AG04450 (cell line): ENCODE data around the gene PI4K2A. TPM values are rescaled to one million over a fixed set of nuclear protein-coding genes. Genes with fewer than 3 reads are reported as not detected.
A peak's percentile ranks its signal among the peaks of the same experiment; 100 is the strongest.

Source experiments
- CTCF ChIA-PET: fragments of 300-600, 350-600 bp; formaldehyde crosslinking; extraction: SDS; loops from one replicate; lab custom pipeline; 2022; ENCODE audit warnings: antibody characterized with exemption, inconsistent platforms; lab: Charles Lee
- POLR2A ChIA-PET: fragments of 350-600 bp; formaldehyde crosslinking; extraction: SDS; loops from one replicate; lab custom pipeline; 2021; ENCODE audit warnings: antibody characterized with exemption, inconsistent platforms; lab: Yijun Ruan, JAX
- DNase-seq: peaks from one replicate; pipeline ENCODE4 v3.0.0-alpha.2; 2011; ENCODE audit warnings: low read depth, low spot score
- H3K27ac ChIP-seq: one replicate; pipeline ENCODE4 v1.5.1; 2012; ENCODE audit warnings: low read depth, low read length, control low read depth
- H3K27me3 ChIP-seq: one replicate; pipeline ENCODE4 v1.6.0; 2012; ENCODE audit warnings: low read length; ENCODE audit not compliant: control insufficient read depth, insufficient read depth
- H3K4me3 ChIP-seq: 2 replicates; pipeline ENCODE4 v1.5.1; 2011; ENCODE audit warnings: mild to moderate bottlenecking, low read depth, low read length, control low read depth
- H3K9me3 ChIP-seq: 2 replicates; pipeline ENCODE4 v1.5.1; 2012; ENCODE audit warnings: low read length; ENCODE audit not compliant: control insufficient read depth, insufficient read depth
- CTCF ChIP-seq: IDR thresholded peaks from 2 replicates; pipeline ENCODE4 v1.5.1; 2011; ENCODE audit warnings: low read depth, low read length, control low read depth, inconsistent platforms
- polyA plus RNA-seq: library from polyadenylated mRNA; depleted of rRNA; stranded (reverse); fragments of >200 nt; gene quantifications from 2 replicates; pipeline ENCODE4 v1.2.3, GENCODE V29; 2011

The PI4K2A gene
- polyA plus RNA-seq, 1 experiment, result 35.6 TPM

DNA sequence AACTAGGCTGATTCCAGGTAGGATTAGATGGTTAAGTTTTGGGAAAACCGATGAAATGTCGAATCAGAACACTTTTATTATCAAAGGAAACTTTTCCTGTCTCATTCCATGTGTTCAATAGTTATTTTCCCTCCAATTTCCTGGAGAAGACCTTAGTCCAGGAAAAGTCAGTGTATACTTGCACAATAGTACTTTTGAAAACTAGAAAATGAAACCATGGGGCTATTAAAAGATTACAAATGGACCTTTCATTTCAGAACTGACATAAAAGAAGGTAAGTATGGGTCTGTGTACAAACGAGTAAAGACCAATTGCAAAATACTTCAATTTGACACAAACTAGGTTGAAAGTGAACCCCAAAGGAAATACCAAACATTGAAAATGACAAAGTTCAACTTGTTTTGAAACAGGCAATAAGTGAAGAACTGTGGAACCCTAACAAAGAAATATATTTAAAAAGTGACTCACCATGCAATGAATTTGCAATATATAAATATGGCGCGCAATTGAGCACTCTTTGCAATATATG is 44.5 kb downstream of the PI4K2A start:
- Histone ChIP-seq H3K27me3 (no peaks in the 10 kb centered on the region), H3K9me3 (no peaks in the 10 kb centered on the region; the same call in 1 of the 2 replicates), H3K4me3 (peak overlapping the region; percentile 71), H3K27ac (peak overlapping the region; percentile 78)
- DNase-seq, result no peak
- POLR2A ChIA-PET, result interaction anchor here (1.2 to 1.5 kb wide), 2 partner anchors 29 to 36 kb away, joined by 4 to 7 read pairs; partner anchors contain the start of gene MARVELD1
- TF ChIP-seq CTCF, result no peak
- CTCF ChIA-PET, result interaction anchor here (0.5 to 4.1 kb wide), 3 partner anchors 25 to 44 kb away, joined by 3 to 29 read pairs (median 9); no protein-coding TSS in a partner anchor

- ChIA-PET CTCF (interaction anchor here (0.5 to 7.4 kb wide), 13 partner anchors 8 to 113 kb away, joined by 3 to 71 read pairs (median 4); partner anchors contain the start of gene ANKRD2), POLR2A (interaction anchor here (1.2 to 1.5 kb wide), 2 partner anchors 29 to 37 kb away, joined by 4 to 7 read pairs; partner anchors contain the start of gene MARVELD1)
- Histone ChIP-seq H3K4me3 (peak overlapping the region; percentile 71), H3K27me3 (no peaks in the 10 kb centered on the region), H3K27ac (peak overlapping the region; percentile 78), H3K9me3 (no peaks in the 10 kb centered on the region; the same call in 1 of the 2 replicates)
- no peak for DNase-seq
- peak; percentile 66 for TF ChIP-seq CTCF
These were observed 45.0 kb downstream of the PI4K2A start for GRCh38 chr10:97685395-97685958.

GRCh38 chr10:97686301-97686961 is 46.0 kb downstream of the PI4K2A start:
- ChIA-PET CTCF (interaction anchor here (0.6 to 7.4 kb wide), 13 partner anchors 9 to 114 kb away, joined by 3 to 71 read pairs (median 4); partner anchors contain the start of genes ANKRD2 and MARVELD1), POLR2A (interaction anchor here (0.6 to 2.8 kb wide), 17 partner anchors 9 to 756 kb away, joined by 3 to 52 read pairs (median 7); partner anchors contain the start of genes MARVELD1, PI4K2A, RRP12 and ZFYVE27)
- Histone ChIP-seq H3K27ac (peak overlapping the region; percentile 93), H3K4me3 (peak overlapping the region; percentile 71), H3K9me3 (no peaks in the 10 kb centered on the region; the same call in 1 of the 2 replicates), H3K27me3 (no peaks in the 10 kb centered on the region)
- no peak for DNase-seq
- TF ChIP-seq CTCF, result no peak

DNA sequence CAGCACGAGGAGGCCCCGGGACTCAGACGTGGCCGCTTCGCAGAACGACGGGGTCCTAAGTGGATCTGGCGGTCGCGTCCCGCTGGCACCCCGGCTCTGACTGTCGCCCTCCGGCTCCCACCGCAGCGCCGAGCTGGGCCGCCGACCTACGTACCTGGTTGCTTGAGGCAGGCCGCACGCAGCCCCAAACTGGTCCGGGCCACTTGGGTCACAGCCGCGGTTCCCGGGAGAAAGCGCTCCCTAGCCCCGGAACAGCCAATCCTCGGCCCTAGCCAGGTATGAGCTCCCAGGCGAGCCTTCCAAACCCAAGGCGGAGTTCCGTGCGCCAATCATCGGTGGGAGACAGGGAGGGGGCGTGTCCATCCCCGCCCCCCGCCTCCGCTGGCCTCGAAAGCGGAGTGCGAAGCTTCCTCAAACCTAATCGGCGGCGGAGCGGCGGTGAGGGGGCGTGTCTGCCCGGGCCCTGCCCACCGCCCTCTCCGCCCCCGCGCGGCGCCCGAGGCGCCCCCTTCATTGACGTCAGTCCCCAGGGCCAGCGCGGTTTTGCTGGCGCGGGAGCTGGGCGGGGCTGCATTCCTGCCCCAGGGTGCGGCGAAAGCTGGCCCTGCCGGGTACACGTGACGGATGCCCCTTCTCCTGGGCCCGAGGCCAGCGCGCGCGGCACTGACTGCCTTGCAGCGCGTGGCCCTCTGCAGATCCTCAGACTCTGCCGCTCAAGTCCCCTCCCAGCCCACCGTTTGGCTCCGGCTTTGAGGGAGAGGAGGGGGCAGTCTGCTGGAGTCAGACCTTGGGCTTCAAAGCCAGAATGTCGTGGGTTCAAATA is 46.7 kb downstream of the PI4K2A start, which contains the start of gene AVPI1:
Gene AVPI1, minus strand, starts transcription at position 280 of the 823 bp plus-strand sequence. CDS start 7,336 bp downstream, outside the sequence.
- ChIA-PET POLR2A (interaction anchor here (0.5 to 2.8 kb wide), 21 partner anchors 10 to 349 kb away, joined by 3 to 52 read pairs (median 6); partner anchors contain the start of genes MARVELD1, PI4K2A, RRP12 and ZFYVE27), CTCF (interaction anchor here (1.6 to 7.4 kb wide), 7 partner anchors 10 to 114 kb away, joined by 4 to 71 read pairs (median 13); partner anchors contain the start of genes ANKRD2 and MARVELD1)
- Histone ChIP-seq H3K27me3 (no peaks in the 10 kb centered on the region), H3K27ac (peak within 1 kb of the TSS; percentile 100), H3K9me3 (no peaks in the 10 kb centered on the region; the same call in 1 of the 2 replicates), H3K4me3 (peak within 1 kb of the TSS; percentile 71)
- no peak for TF ChIP-seq CTCF
- peak; percentile 91 for DNase-seq
